HG03520 (cell line): ENCODE data around the gene ANO9.
"Not testable (repeated sequence)": the region's sequence is repeated elsewhere in the genome, so short reads cannot be mapped to it uniquely, and the experiment has no call there.

ENCODE experiments used
- ATAC-seq: cut with Tn5 transposase; IDR thresholded peaks from one replicate; pipeline ENCODE4 v1.9.1; 2021; ENCODE audit warnings: mild to moderate bottlenecking, moderate library complexity; ENCODE audit not compliant: unreplicated experiment

Gene ANO9

DNA sequence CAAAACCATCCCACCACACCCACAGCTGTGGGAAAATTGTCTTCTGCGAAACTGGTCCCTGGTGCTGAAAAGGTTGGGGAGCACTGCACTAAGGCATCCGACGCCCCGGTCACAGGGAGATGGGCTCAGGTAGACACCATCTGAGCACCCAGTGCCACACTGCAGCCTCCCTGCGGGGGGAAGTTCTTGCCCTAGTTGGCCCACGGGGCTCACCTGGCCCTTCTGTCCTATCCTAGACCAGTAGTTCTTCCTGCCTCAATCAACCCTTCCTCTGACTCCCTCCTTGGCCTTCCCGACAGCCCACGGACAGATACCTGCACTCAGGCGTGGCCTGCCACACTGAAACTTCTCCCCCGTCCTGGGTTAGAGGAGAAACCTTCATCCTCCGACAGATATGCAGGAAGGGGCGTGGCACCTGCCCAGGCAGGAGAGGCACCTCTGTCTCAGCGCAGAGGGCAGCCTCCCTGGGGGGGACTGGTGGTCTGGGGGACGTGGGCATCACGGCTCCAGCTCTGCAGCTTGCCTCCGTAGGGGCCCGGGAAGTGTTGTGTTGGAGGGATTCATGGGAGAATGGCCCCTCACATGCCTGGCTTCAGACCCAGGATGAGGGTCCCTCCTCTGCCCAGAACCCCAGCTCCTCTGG lies 4.5 kb downstream of the ANO9 start:
- no peak for ATAC-seq

DNA sequence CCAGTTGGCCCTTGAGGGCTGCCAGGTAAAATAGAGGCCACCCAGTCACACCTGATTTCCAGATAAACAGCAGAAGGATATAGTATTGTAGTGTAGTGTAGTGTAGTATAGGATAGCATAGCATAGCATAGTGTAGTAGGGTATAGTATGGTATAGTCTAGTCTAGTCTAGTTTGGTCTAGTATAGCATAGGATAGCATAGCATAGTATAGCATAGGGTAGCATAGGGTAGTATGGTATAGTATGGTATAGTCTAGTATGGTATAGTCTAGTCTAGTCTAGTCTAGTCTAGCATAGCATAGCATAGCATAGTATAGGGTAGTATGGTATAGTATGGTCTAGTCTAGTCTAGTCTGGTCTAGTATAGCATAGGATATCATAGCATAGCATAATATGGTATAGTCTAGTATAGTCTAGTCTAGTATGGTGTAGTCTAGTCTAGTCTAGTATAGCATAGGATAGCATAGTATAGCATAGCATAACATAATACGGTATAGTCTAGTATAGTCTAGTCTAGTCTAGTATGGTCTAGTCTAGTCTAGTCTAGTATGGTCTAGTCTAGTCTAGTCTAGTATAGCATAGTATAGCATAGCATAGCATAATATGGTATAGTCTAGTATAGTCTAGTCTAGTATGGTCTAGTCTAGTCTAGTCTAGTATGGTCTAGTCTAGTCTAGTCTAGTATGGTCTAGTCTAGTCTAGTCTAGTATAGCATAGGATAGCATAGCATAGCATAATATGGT lies 6.6 kb downstream of the ANO9 start:
- not testable (repeated sequence) for ATAC-seq

DNA sequence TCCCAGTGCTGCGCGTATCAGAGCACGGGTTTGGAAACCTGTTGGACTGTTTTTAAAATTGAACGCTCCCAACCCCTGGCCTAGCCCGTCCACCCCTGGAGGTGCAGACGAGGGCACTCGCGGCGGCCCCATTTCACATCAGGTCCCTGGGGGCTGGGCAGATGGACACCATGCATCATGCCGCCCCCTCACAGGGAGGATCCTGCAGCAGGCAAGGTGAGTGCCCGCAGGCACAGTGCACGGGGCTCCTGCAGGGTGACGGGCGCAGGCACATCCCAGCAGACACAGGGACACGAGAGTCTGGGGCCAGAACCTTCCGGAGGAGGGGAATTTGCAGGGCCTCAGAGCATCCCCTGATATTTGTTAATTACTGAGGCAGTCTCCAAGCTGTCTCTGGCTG lies 7.3 kb downstream of the ANO9 start:
- ATAC-seq: no peak

DNA sequence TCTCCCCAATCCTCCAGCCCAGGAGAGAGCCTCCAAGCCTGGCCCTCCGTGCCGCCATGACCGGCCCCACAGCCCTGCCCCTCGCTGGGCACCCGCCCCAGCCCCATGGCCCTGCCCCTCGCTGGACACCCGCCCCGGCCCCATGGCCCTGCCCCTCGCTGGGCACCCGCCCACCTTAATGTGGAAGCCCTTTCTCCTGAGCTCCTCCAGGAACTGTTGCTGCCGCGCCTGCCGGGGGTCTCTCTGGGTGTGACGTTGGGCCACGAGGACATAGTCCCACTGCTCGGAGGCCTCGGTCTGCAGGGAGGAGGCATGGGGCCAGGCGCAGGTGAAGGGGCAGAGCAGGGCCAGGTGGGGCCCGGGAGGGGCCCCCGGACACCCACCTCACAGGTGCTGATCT lies 8.2 kb downstream of the ANO9 start:
- no peak for ATAC-seq

DNA sequence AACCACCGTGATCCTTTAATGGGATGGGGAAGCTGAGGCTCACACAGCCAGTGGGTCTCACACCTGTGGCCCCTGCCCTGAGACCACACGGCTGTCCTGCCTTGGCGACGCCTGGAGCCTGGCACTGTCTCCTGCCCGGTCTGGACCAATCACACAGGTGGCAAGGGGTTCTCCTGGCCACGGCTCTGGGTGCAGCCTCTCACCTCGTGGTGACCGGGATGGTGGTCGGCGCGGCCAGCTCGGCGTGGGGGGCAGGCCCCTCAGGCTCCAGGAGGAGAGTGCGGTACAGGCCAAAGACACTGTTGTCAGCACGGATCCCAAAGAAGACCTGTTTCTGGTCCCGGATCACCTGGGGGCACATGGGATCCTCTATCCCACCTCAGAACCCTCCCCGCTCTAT lies 8.7 kb downstream of the ANO9 start:
- ATAC-seq: no peak

DNA sequence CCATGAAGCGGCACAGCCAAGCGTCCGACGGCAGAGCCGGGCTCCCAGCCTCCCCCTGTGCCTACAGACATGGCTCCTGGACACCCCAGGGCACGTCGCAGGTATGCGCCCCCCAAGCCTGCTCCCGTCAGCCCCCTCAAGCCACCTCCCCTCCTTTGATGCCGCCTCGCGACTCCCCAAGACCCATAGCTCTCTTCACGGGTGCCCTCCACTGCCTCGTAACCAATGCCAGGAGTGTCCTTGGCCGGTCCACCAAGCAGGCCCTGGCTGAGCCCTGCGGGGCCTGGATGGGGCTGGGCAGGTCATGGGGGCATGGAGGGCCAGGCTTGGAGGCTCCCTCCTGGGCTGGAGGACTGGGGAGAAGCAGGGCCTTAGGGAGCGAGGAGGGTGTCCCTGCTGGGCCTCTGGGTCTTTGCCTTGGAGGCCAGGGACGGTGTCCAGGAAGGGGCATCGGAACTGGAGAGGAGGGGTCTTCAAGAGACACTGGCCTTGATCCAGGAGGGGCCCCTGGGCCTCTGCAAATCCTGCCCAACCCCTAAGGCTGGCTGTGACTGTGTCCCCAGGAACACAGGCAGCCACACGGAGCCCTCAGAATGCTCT lies 9.2 kb downstream of the ANO9 start:
- no peak for ATAC-seq

DNA sequence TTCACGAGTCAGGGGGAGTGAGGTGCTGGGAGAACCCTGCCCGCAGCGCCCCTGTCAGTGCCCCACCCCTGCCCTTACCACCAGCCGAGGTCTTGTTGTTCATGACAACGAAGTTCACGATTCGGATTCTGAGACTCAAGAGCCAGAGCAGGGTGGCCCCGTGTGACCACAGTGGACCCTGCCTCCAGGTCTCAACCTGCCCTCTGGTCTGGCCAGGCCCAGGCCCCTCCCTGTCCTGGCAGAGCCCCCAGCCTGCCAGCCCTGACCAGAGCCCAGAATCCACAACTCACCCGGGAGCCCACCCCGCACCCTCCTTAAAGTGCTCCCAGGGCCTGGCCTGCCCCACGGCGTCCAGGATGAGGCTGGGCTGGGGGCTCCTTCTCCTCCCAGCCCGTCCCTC lies 9.9 kb downstream of the ANO9 start:
- ATAC-seq: no peak

DNA sequence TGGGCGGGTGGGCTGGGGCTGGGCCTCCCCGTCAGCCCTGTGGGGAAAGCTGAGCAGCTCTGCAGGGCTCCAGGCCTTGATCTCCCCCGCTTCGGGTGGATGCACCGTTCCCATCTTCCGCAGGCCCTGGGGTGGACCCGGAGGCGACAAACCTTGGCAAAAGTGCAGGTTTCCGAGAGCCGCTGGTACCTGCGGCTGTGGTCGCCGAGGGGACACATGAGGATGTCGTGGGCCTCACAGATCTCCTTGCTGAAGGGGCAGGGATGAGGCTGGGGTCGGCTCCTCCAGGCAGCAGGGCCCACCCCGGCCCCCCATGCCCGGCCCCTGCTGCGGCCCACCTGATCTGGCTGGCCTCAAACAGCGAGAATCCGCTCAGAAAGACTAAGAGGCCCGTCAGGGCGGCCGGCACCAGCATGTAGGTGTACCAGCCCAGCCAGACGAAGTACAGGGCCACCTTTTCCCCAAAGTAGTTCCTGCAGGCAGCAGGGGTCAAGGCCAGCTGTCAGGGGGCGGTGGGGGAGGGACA lies 11.8 kb downstream of the ANO9 start:
- ATAC-seq: no peak

DNA sequence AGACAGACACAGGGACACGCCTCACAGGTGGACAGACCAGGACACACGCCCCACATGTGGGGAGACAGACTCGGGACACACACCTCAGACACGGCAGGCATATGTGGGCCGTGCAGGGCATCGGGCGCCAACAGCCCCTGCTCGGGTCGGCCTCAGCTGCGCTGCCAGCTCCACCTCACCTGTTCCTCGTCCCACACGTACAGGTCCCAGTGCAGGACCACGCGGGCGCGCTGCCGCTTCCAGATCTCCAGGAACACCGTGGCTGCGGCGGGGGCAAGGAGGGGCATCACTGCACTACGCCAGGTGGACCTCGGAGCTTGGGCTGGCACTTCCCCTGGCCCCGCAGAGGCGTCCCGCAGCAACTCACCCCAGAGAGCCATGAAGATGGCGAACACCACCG lies 12.4 kb downstream of the ANO9 start:
- no peak for ATAC-seq

DNA sequence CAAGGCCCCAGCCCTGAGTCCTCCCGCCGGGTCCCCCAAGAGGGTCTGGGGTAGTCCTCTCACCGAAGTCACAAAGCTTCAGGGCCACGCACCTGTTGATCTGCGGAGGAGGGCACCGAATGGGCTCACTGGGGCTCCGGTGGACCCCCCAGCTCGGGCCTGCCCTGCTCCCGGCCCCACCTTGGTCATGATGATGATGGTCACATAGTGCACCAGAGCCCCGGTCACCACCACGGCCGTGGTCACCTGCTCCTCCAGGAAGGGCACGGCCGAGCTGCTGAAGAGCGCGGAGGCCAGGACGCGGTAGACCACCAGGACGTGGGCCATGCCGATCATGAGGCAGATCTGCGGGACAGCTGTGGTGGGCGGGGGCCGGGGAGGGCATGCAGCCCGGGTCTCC lies 13.5 kb downstream of the ANO9 start:
- ATAC-seq: no peak

DNA sequence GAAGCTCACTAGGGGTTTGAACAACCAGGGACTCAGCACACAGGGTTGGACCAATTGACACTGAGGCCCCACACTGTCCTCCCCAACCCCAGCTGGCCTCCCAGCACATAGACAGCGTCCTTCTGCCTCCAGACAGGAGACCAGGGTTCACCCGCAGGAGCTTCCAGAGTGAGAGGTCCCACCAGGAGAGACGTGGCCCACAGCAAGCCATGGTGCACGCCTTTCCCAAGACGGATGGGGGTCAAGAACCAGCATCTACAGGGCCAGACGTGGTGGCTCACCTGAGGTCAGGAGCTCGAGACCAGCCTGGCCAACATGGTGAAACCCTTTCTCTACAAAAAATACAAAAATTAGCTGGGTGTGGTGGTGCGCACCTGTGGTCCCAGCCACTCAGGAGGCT lies 15.0 kb downstream of the ANO9 start:
- ATAC-seq: no peak

DNA sequence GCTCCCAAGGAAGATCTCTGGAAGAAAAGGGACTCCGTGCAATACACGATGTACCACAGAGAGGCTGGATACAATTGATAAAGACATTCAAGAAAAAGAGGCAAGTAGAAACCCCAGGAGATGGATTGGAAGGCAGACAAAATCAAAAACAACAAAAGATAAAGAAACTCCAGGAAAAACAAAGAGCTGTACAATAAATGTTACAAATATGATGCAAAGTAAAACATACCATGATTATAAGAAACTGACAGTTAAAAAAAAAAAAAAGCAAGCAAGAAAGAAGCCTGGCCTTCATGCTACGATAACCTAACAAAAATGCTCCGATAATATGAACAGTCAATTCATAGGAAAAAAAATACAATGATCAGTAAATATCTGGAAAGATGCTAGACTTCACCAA lies 16.5 kb downstream of the ANO9 start:
- ATAC-seq: no peak

DNA sequence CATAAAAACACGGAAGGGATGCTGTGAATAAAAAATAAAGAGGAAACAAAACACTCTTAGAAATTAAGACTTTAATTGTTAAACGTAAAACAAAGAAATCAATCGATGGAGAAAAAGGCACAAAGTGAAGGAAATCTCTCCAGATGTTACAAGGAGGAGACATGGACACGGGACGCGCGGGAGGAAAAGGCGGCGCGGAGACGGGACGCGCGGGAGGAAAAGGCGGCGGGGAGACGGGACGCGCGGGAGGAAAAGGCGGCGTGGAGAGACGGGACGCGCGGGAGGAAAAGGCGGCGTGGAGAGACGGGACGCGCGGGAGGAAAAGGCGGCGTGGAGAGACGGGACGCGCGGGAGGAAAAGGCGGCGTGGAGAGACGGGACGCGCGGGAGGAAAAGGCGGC lies 17.0 kb downstream of the ANO9 start:
- not testable (repeated sequence) for ATAC-seq

DNA sequence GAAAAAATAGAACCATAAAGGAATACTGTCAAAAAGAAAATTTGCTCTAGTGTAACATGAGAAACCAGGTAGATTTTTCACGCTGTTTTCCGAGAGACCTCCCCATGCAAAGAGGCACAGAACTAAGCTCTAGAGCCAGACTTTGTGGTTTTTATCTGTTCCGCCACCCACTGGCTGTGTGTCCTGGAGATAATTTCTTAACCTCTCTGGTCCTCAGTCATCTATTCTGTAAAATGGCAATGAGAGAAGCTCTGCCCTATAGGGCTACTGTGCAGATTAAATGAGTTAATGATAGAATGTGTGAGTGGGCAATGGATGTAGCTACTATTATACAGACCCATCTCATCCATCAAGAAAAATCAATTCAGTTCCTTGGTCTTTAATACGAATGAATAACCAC lies 17.6 kb downstream of the ANO9 start:
- no peak for ATAC-seq

DNA sequence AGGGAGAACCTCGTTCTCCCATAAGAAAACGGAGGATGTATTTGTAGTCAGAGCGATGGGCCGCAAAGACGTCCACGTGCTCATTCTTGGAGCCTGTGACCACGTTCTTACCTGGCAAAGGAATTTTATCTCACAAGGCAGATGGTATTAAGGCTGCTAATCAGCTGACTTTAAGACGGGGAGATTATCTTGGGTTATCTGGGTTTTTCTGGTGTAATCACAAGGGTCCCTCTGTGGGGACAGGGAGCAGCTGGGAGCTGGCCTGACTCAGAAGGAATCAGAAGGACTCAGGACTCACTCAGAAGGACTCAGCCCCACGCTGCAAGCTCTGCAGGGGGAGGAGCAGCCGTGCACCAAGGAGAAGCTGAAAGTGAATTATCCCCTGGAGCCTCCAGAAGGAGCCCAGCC lies 19.6 kb downstream of the ANO9 start:
- no peak for ATAC-seq

DNA sequence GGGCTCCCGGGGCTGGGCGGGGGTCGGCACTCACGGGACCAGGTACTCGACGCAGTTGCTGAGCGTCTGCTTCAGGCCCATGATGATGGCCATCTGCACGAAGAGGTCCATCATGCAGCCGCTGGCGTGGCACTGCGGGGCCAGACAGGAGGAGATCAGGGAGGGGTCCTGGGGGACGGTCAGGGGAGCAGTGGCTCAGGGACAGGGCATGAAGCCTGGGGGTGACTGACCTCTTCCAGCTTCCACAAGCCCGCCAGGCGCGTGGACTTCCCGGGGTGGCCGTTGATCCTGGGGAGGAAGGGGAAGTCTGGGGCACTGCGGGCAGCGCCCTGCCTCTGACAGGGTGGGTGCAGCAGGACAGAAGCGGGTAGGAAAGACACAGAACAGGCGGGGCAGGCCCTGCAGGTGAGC lies 20.9 kb downstream of the ANO9 start:
- ATAC-seq: no peak

DNA sequence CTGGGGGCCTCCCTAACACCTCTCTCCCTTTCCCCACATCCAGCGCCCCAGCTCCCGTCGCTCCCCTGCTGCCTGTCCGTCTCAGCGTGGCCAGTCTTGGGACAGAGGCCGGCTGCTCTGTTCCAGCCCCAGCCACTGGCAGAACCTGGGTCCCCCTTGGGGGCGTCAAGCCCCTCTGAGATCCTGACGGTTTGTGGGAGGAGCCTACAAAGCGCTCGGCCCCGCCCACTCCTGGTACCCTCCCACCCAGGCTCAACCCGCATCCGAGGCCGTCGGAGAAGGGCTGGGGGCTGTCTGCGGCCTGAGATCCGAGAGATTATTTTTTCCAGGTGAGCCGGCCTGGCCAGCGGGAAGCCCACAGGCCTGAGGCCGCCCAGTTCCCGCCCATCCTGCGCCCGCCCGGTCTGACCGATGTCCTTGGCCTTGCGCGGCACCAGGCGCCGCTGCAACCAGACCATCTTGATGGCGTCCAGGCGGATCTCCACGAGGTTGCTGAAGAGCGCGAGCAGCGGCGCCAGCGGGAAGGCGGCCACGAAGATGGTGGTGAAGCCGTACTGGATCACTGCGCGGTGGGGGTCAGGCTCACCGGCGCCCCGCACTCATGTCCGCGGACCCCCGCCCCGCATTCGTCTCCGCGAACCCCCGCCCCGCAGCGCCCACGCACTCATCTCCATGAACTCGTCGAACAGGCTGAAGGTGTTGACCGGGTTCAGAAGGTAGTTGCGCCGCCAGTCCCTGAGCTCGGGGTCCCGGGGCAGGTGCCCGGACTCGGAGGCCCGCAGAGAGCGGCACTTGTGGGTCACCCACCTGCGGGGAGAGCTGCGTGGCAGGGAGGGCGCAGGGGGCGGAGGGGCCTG lies 21.5 kb downstream of the ANO9 start:
- no peak for ATAC-seq

DNA sequence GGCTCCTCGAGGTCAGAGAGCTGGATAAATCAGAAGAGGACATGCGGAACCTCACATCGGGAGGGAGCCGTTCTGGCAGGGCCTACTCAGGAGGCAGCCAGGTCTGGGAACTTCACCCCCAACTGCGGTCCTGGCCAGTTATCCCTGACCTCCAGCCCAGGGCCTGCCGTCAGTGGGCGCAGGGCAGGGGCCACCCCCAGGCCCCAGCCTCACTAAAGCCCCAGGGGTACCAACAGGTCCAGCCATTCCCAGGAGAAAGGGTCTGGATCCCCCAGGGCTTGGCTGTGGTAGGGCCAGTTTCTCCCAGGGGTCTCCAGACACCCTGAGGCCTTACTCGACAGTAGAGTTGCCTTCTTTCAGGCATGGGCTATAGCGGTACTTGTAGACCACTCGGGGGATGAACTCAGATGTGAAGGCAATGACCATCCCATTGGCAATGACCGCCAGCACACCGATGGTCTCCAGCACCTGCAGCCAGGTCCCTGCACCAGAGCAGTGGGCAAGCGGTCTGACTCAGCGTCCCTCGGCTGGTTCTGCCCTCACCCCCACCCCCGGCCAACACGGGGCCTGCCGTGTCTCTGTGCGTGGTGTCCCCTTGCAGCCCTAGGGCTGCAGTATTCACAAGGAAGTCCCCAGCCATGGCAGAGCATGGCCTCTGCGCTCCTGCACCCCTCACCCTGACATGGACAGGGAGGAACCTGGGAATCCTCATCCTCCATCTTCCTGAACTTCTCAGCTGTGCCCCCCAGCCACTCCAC lies 22.4 kb downstream of the ANO9 start:
- ATAC-seq: no peak

DNA sequence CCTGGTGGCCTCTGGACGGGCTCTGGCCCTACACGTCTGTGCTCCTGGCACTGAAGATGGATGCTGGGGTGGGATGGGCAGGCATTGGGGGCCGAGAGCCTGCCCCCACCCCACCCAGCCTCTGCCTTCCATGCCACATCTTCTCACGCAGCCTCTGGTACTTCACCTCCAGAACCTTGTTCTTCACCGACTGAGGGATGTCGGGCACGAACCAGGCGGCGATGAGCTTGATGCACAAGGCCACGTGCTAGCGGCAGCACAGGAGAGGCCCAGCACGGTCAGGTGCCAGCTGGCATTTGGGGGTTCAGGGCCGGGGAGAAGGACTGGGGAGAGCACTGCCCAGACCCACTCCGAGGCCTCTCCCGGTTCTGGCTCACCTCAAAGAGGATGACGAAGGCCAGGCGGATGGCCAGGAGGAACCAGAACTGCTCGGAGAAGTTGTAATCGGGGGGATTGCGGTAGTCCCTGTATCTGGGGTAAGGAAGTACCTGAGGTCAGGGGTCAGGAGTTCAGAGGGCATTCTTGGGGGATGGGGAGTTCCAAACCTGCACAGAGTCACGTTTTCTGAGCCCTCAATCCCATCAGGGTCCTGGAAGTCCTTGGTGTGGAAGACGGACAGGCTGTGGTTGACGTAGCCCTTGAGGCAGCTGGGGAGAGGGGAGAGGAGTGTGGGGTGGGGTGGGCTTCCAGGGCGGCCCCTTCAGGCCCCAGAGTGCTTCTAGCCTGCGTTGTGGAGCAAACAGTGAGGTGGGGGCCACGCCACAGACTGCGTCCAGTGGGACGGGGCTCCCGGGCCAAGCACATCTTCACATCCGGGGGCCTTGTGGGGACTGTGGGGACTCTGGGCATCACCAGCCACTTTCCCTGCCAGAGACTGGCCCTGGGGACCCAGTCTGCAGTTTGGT lies 23.2 kb downstream of the ANO9 start:
- ATAC-seq: no peak
